NAMALWA (cell line): ENCODE measurements around the gene ATP6V1C2.
"Not testable (repeated sequence)": the region's sequence is repeated elsewhere in the genome, so short reads cannot be mapped to it uniquely, and the experiment has no call there.

Source experiments
- DNase-seq: peaks from one replicate; pipeline ENCODE4 v3.0.0-alpha.2; 2015; ENCODE audit warnings: low spot score

ATP6V1C2 gene

DNA sequence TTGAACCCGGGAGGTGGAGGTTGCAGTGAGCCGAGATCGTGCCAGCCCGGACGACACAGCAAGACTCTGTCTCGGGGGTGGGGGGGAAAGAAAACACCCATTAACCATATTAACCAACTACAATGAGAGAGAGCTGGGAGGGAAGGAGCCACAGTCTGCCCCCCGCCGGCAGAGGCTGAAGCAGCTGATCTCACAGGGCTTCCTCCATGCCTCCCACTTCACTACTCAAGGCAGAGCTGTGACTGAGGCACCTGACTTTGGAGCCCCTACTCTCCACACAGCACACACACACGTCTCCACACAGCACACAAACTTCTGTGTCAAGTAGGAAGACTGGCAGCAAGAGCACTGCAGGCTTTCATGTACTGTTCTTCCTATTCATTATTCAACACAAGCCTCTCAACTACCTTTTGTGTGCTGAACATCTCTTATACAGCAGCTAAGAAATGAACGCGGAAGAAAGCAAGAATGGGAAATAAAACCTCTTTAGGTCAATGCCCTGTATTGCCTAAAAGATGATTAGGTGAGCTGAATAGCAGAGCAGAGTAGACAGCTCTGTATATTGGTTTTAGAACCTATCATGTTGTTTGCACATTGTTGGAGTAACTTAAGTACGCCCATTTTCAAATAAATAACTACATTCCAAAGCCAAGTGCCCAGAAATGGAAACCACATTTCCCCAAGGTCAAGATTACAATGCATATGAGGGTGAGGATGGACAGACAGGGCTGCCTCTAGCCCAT is 65.0 kb downstream of the ATP6V1C2 start:
- no peak for DNase-seq

DNA sequence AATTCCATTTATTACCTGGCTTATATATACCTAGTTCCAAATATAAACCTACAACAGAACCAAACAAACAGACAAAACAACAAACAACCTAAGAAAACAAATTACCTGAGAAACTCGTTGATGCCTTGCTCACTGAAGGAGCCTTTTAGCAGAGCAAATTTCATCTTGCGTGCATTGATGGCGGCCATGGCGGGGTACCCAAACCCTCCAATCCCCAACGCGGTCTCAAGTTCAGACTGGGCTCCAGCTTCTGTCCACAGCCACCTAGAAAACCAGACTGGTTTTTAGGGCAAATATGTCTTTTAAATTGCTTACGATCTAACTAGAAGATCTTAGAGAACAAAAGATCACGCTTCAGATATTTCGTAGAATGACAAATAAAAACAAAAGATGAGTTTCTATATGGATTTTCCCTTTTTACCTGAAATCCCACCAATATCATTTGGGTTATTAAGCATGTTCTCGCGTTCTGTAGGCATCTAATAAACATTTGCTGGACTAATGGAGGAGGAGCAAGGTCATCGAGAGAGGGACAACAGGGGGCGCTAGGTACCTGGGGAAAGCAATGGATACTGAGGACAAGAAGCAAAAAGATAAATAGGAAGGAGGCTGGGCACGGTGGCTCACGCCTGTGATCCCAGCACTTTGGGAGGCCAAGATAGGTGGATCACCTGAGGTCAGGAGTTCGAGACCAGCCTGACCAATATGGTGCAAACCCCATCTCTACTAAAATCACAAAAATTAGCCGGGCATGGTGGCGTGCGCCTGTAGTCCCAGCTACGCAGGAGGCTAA is 65.9 kb downstream of the ATP6V1C2 start:
- peak; percentile 50 for DNase-seq

DNA sequence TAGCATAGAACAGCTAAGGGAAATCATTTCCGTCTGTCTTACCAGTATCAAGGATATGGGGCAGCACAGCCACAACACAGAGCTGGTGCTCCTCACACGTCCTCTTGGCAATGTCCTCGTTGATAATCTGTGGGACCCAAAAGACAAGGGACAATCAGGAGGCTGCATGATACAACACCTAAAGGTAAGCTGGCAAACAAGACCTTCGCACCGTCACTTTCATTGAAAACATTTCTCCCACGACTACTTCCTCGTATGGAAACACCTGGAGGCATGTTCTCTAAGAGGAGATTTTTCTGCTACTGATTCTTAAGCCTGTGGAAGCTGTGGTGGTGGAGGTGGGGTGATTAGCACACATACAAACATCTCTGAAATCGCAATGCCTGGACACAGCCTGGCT is 67.4 kb downstream of the ATP6V1C2 start:
- DNase-seq: no peak

DNA sequence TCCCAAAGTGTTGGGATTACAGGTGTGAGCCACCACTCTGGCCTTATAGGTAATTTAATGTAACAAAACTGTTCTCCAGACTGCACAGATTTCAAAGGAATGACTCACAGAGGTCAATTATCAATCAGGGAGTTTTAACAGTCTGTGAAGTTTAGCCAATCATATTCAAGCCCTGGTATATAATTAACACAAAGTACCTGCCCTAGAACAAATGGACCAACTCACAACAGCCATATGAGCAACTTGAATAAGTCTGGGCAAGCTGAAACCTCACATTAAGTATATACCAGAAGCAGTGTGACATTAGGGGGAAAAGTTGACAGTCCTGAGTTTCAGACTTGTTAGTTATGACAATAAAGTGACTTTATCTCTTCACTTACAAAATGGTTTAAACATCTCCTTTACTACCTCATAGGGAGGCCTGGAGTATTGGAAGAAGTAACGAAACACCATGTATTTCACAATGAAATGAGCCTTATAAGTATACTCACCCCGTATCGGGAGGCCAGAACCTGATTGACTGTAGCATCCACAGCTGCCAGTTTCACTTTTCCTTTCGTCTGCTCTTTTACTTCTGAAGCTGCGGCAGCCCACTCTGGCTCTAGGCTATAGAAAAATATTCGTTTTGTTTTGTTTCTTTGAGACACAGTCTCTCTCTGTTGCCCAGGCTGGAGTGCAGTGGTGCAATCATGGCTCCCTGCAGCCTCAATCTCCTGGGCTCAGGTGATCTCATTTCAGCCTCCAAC is 69.0 kb downstream of the ATP6V1C2 start:
- peak; percentile 55 for DNase-seq

DNA sequence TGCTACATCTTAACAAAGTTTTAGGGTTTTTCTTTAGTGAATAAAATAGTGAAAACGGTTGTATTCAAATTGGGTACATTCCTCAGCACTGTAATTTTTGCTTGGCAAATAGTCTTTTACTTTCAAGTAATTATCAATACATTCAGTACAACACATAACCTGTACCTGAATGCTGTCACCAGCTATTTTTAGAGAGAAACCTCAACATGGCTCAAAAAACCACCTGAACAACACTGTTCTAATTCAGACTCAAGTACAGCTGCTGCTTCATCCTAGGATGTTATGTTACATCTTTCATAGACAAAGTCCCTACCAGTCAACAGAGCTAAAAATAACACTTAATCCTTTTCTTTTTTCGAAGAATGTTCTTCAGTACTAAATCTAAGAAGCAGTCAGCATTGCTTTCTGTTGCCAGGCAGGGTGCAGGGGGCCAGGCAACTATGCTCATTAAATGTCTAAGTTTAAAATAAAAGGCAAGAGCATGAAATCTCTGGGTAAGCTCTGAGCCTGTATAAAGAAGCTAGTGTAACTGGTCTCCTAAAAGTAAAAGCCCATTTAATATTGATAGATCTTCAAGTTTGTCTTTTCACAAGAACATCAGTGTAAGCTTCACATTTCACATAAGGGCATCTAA is 70.7 kb downstream of the ATP6V1C2 start:
- DNase-seq: no peak

DNA sequence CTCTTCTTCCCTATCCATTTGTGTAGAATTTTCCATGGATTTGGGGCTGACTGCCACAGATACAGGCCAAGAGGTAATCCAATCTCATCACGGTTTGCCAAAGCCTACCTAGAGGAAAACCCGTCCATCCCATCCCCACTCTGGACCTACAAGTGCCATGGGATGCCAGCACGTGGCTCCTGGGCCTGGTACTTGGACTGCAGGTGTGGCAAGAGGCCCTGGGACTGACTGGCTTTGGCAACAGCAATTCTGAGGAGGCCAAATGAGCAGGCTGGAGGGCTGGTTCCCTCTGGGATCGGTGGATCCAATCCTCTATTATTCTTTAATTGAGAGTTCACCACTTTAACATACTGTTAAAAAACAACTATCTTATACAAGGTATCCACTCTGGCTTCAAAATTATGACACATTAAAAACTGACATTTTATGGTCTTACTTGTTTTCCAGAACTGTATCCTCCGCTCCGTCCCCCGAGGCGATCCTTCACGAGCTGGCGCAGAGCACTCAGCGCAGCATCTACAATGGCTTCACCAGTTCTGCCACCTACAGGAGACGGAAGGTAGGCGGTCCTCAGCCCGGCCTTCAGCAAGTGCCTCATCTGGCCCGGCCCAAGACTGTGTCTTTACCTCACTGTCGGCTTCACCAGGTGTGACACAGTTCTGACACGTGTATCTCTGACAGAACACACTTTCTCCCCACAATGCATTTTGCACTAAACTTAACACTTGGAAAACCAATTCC is 71.4 kb downstream of the ATP6V1C2 start:
- DNase-seq: no peak

DNA sequence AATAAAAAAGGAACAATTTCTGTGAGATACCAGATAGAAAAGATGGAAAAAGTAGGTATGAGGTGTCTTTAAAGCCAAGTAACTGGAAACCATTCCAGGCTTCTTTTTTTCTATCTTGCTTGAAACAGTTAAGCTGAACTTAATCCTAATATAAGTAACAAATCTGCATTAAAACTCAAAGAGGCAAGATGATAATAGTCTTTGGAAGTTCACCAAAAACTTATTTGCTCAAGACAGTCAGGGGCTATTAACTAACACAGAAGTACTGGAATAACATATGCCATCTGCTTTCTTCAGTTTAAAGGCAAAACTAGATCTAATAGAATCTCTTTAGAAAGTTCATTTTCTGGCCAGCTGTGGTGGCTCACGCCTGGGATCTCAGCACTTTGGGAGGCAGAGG is 72.4 kb downstream of the ATP6V1C2 start:
- DNase-seq: no peak

DNA sequence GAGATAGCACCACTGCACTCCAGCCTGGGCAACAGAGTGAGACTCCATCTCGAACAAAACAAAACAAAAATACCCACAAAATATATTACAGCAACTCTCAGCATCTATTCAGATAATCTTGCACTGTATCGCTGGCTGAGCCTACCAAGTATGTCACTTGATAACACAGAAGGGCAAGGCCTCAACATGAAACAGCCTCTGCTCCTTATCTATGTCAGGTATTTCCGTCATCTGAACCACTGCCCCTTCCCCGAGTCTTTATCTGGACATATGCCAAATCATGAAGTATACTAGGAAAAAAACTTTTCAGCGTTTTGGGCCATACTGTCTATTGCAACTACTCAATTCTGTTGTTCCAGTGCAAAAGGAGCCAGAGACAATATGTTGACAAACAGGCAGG is 73.4 kb downstream of the ATP6V1C2 start:
- DNase-seq: no peak

DNA sequence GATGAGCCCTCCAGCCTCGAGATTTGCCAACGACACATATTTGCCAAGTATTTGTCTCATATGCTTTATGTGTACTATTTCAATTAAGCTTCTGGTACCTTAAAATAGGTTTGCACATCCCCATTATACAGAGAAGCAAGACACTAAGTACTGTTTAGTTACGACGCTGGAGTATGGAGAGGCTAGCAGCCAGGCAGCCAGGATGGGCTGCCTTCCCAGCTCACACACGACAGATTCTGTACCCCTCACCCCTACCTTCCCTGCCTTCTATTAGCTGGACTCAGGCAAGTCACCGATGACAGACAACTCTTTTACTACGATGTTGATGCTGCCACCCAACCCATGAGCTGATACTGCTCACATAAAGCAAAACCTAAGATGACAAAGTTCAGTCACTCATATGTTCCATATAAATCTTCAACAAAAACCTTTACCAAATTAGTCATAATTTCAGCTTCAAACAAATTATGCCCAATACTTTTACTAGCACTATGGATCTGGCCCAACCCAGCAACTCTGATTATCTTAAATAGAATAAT is 74.1 kb downstream of the ATP6V1C2 start:
- DNase-seq: no peak

DNA sequence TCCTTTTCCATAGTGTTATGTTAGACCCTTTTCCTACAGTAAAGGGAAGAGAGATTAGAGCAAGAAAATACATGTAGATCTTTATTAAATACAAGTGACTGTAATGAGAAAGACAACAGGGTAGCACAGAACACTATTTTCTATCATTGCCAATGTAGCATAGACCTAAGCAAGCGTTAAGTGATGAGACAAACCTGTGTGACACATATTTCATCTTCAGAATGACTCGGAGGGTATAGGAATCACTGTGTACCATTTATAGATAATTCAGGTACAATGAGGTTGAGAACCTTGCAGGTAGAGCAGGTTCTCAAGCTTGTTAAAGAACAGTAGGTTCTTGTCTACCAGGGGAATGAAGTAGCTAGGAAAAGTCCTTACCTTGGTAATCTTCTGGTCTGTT is 75.3 kb downstream of the ATP6V1C2 start:
- no peak for DNase-seq

DNA sequence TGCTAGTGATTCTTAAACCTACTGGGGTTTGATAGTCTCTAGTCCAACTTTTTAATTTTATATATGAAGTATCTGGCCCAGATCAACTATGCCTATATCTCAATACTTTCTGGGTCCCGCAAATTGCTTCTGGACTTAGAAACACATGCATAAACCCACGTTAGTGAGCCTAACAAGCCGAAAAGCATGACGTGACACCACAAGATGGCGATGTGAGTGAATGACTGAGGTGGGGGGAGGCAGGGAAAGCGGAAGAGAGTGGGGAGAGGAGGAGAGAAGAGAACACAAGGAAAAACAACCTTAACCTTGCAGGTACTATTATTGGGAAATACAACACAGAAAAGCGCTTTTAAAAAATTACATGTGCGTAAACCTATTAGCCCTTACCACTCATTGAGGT is 77.4 kb downstream of the ATP6V1C2 start:
- DNase-seq: no peak

DNA sequence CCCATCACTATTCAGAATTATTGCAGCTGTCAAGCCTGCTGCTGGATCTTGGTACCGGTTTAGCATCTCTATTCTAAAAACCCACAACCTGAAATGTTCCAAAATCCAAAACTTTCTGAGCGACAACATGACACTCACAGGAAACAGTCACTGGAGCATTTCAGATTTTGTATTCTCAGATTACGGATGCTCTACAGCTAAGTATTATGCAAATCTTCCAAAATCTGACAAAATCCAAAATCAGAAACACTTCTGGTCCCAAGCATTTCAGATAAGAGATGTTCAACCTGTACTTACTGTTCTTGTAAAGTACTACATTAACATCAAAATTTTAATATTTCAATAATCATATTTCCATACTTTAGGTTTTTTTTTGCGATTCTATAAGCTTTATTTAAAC is 78.7 kb downstream of the ATP6V1C2 start:
- DNase-seq: no peak

DNA sequence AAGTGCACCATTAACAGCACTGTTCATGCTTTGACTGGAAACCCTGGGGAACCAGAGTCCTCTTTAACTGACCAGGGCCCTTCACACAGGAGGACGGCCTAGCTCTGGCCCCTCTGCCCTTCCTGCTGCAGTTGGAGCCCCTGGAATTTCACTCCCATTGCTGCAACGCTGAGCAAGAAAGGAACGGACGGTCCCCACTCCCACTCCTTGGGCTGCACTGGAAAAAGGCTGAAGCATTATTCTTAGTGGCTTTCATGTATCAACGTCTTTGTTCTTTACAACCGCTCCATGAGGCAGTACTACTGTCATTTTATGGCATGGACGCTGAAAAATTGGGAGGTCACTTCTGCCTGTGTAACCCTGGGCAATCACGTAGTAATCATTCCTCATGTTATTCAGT is 81.2 kb downstream of the ATP6V1C2 start:
- no peak for DNase-seq

DNA sequence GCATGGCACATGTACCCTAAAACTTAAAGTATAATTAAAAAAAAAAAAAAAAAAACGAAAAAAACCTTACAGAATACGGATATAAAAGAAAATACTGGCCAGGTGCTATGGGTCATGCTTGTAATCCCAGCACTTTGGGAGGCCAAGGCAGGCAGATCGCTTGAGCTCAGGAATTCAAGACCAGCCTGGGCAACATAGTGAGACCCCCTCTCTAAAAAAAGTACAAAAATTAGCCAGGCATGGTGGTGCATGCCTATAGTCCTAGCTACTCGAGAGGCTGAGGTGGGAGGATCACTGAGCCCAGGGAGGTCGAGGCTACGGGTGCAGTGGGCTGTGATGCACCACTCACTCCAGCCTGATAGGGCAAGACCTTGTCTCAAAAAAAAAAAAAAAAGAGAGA is 84.6 kb downstream of the ATP6V1C2 start:
- not testable (repeated sequence) for DNase-seq

DNA sequence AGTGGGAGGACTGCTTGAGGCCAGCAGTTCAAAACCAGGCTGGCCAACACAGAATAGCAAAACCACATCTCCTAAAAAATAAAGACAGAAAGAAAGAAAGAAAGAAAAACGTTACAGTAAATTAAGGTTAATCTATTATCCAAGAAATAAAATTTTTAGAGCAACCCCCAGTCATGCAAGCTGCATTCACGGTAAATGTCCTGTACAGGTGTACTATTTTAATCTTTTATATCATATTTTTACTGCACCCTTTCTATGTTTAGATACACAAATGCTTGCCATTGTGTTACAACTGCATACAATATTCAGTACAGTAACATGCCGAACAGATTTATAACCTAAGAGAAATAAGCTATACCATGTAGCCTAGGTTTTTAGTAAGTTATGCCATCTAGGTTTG is 85.1 kb downstream of the ATP6V1C2 start:
- DNase-seq: no peak

DNA sequence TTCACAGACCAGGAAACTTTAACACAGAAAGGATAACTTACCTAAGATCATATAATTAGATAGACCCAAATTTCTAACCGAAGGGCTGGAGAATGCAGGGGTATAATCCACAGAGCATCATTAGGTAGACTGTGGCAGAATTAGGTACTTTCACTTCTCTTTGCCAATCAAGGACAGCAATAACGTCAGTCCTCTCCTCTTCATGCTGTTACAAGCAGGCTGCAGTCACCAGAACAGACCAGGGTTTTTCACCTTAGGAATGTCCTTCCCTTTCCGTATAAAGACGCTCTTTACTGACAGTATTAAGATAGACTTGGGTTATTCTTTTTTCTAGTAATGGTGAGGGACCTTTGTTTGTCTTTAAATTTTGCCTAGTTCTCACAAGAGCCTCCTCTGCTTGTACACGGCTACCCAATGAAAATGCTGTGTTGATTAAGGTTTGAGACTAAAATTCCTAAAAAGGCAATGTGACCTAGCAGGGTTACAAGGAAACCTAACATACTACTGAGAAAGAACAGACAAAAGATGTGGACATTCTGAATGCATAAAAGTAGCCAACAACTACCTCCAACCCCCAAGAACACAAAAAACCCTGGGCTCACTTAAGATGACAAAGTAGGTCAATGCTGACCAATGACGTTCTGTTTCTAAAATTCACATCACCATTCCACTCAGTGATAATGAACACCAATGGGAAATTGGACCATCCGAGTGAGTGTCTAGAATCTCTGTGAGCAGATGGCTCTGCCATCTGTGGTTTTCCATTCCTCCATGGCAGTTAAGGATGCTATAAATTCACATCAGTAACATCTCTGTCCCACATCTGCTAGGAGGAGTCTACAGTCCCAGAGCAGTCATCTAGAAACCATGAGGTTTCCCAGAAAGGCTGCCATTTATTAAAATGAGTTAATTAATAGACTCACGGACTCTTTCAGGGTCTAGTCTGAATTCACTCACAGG is 89.1 kb downstream of the ATP6V1C2 start:
- DNase-seq: peak; percentile 80

DNA sequence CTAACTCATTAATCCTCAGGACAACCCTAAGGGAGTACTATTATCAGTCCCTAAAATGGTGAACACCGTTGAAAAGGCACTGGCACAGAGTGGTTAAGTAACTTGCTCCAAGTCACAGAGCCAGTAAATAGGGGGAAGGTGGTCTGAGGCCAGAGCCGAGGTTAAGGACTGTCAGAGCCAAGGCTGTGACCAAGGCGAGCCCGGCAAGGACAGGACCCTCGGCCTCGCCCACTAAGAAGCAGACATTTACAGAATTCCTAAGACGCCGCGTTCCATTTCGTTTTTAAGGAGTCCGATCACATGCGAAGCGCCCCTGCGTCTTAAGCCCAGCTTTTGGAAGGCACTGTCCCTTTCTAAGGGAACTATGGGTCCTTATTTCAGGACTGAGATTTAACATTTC is 90.1 kb downstream of the ATP6V1C2 start:
- DNase-seq: peak; percentile 36

DNA sequence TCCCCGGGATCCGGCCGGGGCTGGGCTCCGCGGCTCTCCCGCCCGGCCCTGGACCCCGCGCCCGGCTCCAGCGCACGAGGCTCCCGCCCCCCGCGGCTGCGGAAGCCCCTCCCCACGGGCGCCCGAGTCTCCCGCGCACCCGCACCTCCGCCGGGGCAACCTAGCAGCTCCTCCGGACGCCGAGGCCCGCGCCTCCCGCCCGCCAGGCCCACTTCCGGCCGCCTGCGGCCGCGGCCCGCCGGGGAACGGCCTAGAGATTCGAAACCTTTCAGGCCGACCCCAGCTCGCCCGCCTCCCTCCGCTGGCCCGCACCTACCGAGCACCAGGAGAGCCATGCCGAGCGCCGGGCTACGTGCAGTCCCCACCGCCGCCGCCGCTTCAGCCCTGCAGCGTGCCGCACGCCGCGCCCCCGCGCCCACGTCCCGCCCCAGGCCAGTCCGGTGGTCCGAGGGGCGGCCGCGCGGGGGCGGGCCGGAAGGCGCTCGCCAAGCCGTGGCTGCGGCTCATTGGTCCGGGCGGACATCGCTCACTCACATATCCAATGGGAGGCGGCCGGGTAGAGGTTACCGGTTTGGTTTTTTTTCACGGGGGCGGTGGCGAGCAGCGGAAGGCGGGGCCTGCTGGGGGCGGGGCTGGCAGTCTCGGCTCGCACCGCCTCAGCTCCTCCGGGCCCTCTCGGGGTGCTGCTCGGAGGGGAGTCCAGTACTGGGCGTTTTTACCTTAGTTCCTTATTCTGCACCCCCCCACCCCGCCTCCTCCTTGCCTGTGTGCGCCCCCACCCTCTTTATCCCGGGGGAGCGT is 91.1 kb downstream of the ATP6V1C2 start, which contains the start of gene PDIA6:
Gene PDIA6, minus strand, starts transcription at position 424 of the 801 bp plus-strand sequence. Its CDS starts 89 bp downstream, at position 335.
- peak; percentile 96 for DNase-seq
